GM12874 (cell line): Measurements from ENCODE around the gene FOXL3.

Source experiments
- TF ChIP-seq, protein P1 (sequence below): IDR thresholded peaks from 2 replicates; pipeline ENCODE4 v1.5.1; 2011; ENCODE audit warnings: low read depth, mild to moderate bottlenecking, control low read depth, low read length, moderate library complexity; ENCODE audit not compliant: insufficient read depth

The FOXL3 gene

DNA sequence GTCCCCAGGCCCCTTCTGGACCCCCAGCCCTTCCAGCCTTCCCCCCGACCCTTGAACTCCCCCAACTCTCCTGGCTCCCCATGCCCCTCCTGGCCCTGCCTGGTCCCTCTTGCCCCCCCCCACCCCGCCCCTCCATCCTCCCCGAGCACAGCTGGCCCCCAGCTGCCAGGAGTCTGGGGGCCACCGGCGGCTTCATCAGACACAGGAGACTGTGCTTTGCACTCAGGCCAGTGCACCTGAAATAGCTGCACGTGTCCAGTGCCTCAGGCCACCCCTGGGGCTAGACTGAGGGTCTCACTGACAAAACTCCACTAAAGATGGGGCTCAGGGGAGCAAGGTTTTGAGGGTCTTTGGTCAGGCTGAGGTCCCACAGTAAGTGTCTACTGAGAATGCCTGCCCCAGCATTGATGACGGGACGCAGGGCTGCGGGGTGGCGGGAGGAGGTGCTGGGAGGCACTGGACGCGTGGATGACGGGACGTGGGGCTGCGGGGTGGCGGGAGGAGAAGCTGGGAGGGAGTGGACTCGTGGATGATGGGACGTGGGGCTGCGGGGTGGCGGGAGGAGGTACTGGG, 6.5 kb downstream of the FOXL3 start:
- TF ChIP-seq, protein P1, sequence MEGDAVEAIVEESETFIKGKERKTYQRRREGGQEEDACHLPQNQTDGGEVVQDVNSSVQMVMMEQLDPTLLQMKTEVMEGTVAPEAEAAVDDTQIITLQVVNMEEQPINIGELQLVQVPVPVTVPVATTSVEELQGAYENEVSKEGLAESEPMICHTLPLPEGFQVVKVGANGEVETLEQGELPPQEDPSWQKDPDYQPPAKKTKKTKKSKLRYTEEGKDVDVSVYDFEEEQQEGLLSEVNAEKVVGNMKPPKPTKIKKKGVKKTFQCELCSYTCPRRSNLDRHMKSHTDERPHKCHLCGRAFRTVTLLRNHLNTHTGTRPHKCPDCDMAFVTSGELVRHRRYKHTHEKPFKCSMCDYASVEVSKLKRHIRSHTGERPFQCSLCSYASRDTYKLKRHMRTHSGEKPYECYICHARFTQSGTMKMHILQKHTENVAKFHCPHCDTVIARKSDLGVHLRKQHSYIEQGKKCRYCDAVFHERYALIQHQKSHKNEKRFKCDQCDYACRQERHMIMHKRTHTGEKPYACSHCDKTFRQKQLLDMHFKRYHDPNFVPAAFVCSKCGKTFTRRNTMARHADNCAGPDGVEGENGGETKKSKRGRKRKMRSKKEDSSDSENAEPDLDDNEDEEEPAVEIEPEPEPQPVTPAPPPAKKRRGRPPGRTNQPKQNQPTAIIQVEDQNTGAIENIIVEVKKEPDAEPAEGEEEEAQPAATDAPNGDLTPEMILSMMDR, result no peak

DNA sequence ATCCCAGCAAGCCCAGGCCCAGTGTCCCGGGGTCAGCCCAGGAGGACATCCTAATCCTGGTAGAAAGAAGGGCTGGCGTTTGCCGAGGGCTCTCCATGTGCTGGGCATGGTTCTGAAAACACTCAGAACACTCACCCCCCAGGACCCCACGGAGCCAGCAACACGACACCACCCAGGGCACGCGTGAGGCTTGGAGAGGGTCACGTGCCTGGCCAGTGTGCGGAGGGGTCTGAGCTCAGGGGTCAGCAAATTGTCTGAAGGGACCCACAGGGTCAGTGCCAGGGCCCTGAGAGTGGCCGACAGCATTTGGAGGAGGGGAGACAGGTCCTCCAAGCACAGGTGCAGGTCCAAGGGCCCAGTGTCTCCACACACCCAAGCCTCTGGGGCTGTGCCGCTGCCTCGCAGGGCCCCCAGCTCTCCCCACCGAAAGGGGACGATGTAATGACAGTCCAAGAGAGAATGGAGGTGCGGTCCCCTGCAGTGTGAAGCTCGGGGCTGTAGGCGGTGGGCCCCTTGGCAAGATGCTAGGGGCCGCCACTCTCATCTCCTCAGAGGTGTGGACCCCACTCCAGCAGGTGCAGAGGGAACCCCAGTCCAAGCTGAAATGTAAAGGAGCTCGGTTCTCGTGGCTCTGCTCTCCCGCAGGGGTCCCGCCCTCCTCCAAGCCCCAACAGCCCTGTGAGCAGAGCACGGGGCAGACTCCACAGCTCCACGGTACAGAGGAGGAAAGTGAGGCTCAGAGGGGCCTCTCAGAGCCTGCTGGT, 7.8 kb downstream of the FOXL3 start:
- TF ChIP-seq, protein P1, result no peak

DNA sequence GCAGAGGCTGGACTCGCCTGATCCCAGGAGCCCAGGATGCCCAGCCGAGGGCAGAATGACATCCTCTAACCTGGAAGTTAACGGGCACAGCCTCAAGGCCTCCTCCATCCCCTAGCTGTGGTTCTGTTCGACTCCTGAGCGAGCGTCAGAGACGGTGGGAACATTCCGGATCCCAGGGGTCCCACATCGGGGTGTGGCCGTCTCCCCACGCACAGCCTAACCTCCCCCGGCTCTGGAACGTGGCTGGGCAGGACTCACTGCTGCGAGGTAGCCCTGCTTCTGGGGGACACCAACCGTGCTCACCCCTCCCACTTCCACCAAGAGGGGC, 8.4 kb downstream of the FOXL3 start:
- TF ChIP-seq, protein P1, result no peak

DNA sequence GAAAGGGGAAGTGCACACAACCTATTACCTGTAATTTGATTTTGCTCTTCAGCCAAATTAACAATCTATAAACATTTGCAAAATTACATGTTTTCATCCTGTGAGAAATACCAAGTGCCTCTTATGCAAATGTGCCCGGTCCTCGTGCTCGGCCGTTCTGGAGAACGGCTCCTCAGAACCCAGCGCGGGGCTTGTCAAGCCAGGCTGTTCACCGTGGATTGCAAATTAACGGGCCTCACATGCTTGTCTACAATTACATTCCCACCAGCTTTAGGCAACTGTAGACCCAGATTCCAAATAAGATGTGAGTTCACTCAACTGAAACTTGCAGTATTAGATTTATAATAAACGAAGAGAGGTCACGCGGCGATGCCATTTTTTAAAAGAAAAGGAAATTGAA, 8.8 kb downstream of the FOXL3 start:
- TF ChIP-seq, protein P1, result no peak

DNA sequence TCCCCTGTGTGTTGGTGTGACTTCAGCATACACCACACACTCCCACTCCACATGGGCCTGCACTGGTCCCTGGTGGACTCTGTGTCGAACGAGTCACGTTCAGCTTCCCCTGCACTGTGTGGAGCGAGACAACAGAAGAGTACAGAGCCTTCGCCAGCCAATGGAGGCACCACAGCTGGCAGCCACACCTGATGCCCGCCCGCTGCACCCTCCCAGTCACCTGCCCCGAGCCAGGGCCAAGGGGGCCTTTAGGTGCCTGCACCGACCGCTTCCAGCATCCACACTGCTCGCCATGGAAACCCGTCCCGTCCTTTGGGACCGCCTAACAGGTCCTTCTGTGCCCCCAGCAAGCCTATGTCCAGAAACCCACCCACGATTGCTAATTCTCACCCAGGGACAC, 9.2 kb downstream of the FOXL3 start:
- TF ChIP-seq, protein P1, result no peak

DNA sequence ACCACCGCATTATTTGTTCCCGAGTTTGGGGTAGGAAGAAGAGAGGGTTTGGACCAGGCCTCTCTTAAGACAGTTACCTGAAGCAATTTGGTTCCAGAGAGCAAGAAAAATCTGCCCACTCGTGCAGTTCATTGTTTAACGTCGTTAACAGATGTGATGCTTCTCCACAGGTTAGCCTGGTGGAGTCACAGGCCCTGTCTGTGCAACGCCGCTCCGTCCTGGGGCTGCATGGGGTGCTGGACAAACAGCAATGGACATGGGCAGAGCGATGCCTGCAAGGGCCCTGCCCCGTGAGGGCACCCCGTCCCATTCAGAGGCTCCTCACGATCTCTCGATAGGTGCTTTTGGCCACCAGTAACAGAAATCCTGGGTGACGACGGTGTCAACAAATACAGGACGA, 9.7 kb downstream of the FOXL3 start:
- TF ChIP-seq, protein P1, result no peak

DNA sequence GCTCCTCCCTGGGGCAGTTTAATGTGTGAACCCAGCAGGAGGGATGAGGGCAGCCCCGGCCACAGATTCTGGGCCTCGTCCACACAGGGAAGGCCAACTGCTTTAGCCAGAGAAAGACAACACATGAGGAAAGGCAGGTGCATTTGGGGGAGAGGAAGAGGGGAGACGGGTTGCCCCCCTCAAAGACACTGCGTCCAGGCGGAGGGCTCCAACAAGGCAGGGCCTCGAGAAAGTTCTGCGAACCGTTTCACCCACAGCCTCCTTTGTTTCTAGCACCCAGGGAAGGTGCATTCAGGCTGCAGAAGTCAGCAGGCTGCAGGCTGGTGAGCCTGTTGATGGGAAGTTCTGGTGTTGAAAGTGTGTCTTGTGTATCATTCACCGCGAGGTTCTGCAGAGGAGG, 10.1 kb downstream of the FOXL3 start:
- TF ChIP-seq, protein P1, result no peak
